T-helper 17 cell (primary cell): ENCODE data around the gene TRIM52. TPM values are rescaled to one million over a fixed set of nuclear protein-coding genes. Genes with fewer than 3 reads are reported as not detected.

ENCODE experiments used
- ATAC-seq: fragments of 150-1000 bp; cut with Tn5 transposase; 2 replicates; pipeline ENCODE4 v1.10.0; 2021; ENCODE audit warnings: mild to moderate bottlenecking, moderate library complexity
- DNase-seq, 3 donors: peaks; one replicate each; pipeline versions ENCODE4 v3.0.0 to v3.0.0-alpha.2; 2020 to 2021
- H3K9me3 ChIP-seq: one replicate; pipeline ENCODE4 v1.7.0; 2013; ENCODE audit warnings: low read length, mild to moderate bottlenecking; ENCODE audit not compliant: control insufficient read depth, poor library complexity, severe bottlenecking
- H3K27ac Mint-ChIP-seq: one replicate; pipeline ENCODE4 v1.8.0; 2022; ENCODE audit warnings: mild to moderate bottlenecking, moderate library complexity, mixed read lengths
- H3K27me3 Mint-ChIP-seq: one replicate; pipeline ENCODE4 v1.8.0; 2022; ENCODE audit warnings: mixed read lengths
- H3K36me3 Mint-ChIP-seq: one replicate; pipeline ENCODE4 v1.8.0; 2022; ENCODE audit warnings: low read depth, mixed read lengths
- H3K4me1 Mint-ChIP-seq: one replicate; pipeline ENCODE4 v1.8.0; 2022; ENCODE audit warnings: mild to moderate bottlenecking, mixed read lengths
- H3K4me3 Mint-ChIP-seq: one replicate; pipeline ENCODE4 v1.8.0; 2022; ENCODE audit warnings: mild to moderate bottlenecking, moderate library complexity, mixed read lengths
- total RNA-seq, 4 donors: library from RNA in 2 of 4; stranded (reverse) in 2 of 4; gene quantifications; one replicate each; pipeline ENCODE4 v1.2.3 and lab custom pipeline; 2022 to 2026

TRIM52 gene
- total RNA-seq, 2 donors from 2014 or later, result 32.2 to 34.6 TPM

GRCh38 chr5:181234455-181235306 is 26.3 kb downstream of the TRIM52 start:
- peaks cover 15% of the 10 kb centered on the region for H3K36me3 Mint-ChIP-seq
- H3K27ac Mint-ChIP-seq, result peak overlapping the region; percentile 78
- ATAC-seq (peak; percentile 22), DNase-seq (no peak)
- no peak overlapping the region for H3K4me3 Mint-ChIP-seq
- H3K9me3 ChIP-seq, result no peaks in the 10 kb centered on the region
- H3K4me1 Mint-ChIP-seq, result peaks cover 25% of the 10 kb centered on the region
- H3K27me3 Mint-ChIP-seq, result no peaks in the 10 kb centered on the region

- peak; percentile 10 for ATAC-seq
- DNase-seq, result no peak
- no peaks in the 10 kb centered on the region for H3K9me3 ChIP-seq
- Mint-ChIP-seq H3K27me3 (no peaks in the 10 kb centered on the region), H3K36me3 (peaks cover 17% of the 10 kb centered on the region), H3K4me1 (peaks cover 30% of the 10 kb centered on the region), H3K4me3 (no peak overlapping the region), H3K27ac (peak overlapping the region; percentile 81)
These were observed 27.0 kb downstream of the TRIM52 start for GRCh38 chr5:181233801-181234454.

GRCh38 chr5:181233088-181233800 is 27.7 kb downstream of the TRIM52 start:
- H3K4me3 Mint-ChIP-seq, result no peak overlapping the region
- H3K27ac Mint-ChIP-seq, result peak overlapping the region; percentile 81
- DNase-seq, result no peak
- H3K27me3 Mint-ChIP-seq, result no peaks in the 10 kb centered on the region
- H3K9me3 ChIP-seq, result no peaks in the 10 kb centered on the region
- peaks cover 15% of the 10 kb centered on the region for H3K36me3 Mint-ChIP-seq
- peaks cover 26% of the 10 kb centered on the region for H3K4me1 Mint-ChIP-seq
- no peak for ATAC-seq

GRCh38 chr5:181232593-181232992 is 28.4 kb downstream of the TRIM52 start:
- H3K36me3 Mint-ChIP-seq, result peaks cover 11% of the 10 kb centered on the region
- no peak for DNase-seq
- H3K4me1 Mint-ChIP-seq, result peaks cover 22% of the 10 kb centered on the region
- ATAC-seq, result no peak
- no peak overlapping the region for H3K27ac Mint-ChIP-seq
- H3K4me3 Mint-ChIP-seq, result no peak overlapping the region
- no peaks in the 10 kb centered on the region for H3K9me3 ChIP-seq
- no peaks in the 10 kb centered on the region for H3K27me3 Mint-ChIP-seq

GRCh38 chr5:181231432-181231831 is 29.5 kb downstream of the TRIM52 start:
- no peak for DNase-seq
- no peaks in the 10 kb centered on the region for H3K27me3 Mint-ChIP-seq

GRCh38 chr5:181230551-181230950 is 30.4 kb downstream of the TRIM52 start:
- no peaks in the 10 kb centered on the region for H3K9me3 ChIP-seq
- no peak overlapping the region for H3K4me3 Mint-ChIP-seq
- peaks cover 11% of the 10 kb centered on the region for H3K36me3 Mint-ChIP-seq
- peaks cover 27% of the 10 kb centered on the region for H3K4me1 Mint-ChIP-seq
- no peak overlapping the region for H3K27ac Mint-ChIP-seq
- no peak for ATAC-seq
- no peaks in the 10 kb centered on the region for H3K27me3 Mint-ChIP-seq
- DNase-seq, result no peak

More at GRCh38 chr5:181231432-181231831, 29.5 kb downstream of the TRIM52 start:
- no peak overlapping the region for H3K4me3 Mint-ChIP-seq
- no peak for ATAC-seq
- no peak overlapping the region for H3K27ac Mint-ChIP-seq
- no peaks in the 10 kb centered on the region for H3K9me3 ChIP-seq
- peaks cover 11% of the 10 kb centered on the region for H3K36me3 Mint-ChIP-seq
- peaks cover 24% of the 10 kb centered on the region for H3K4me1 Mint-ChIP-seq

- ATAC-seq (no peak), DNase-seq (no peak)
- H3K27ac Mint-ChIP-seq, result peak overlapping the region; percentile 84
- no peak overlapping the region for H3K4me3 Mint-ChIP-seq
- peaks cover 9% of the 10 kb centered on the region for H3K36me3 Mint-ChIP-seq
- peaks cover 29% of the 10 kb centered on the region for H3K4me1 Mint-ChIP-seq
- no peaks in the 10 kb centered on the region for H3K27me3 Mint-ChIP-seq
- H3K9me3 ChIP-seq, result no peaks in the 10 kb centered on the region
These were observed 30.9 kb downstream of the TRIM52 start for GRCh38 chr5:181229996-181230395.

- DNase-seq, result peak in 2 of 3 donors; percentile 38 to 45
- peaks cover 50% of the 10 kb centered on the region for H3K4me1 Mint-ChIP-seq
- peaks cover 6% of the 10 kb centered on the region for H3K36me3 Mint-ChIP-seq
- H3K27ac Mint-ChIP-seq, result peak overlapping the region; percentile 99
- H3K27me3 Mint-ChIP-seq, result peaks cover 11% of the 10 kb centered on the region
- H3K4me3 Mint-ChIP-seq, result peak overlapping the region; percentile 95
- no peaks in the 10 kb centered on the region for H3K9me3 ChIP-seq
- no peak for ATAC-seq
These were observed 36.3 kb downstream of the TRIM52 start for GRCh38 chr5:181224390-181225229.

- peaks cover 11% of the 10 kb centered on the region for H3K27me3 Mint-ChIP-seq
- H3K36me3 Mint-ChIP-seq, result peaks cover 4% of the 10 kb centered on the region
- DNase-seq, result no peak
- H3K27ac Mint-ChIP-seq, result peak overlapping the region; percentile 99
- no peaks in the 10 kb centered on the region for H3K9me3 ChIP-seq
- ATAC-seq, result peak; percentile 1
- H3K4me1 Mint-ChIP-seq, result peaks cover 46% of the 10 kb centered on the region
- peak overlapping the region; percentile 95 for H3K4me3 Mint-ChIP-seq
These were observed 37.1 kb downstream of the TRIM52 start for GRCh38 chr5:181223729-181224389.

- no peaks in the 10 kb centered on the region for H3K9me3 ChIP-seq
- ATAC-seq (peak; percentile 75), DNase-seq (peak; percentile 92 to 93 (median 93))
- Mint-ChIP-seq H3K27ac (peak within 1 kb of the TSS; percentile 99), H3K4me1 (peaks cover 49% of the 10 kb centered on the region), H3K36me3 (peaks cover 4% of the 10 kb centered on the region), H3K27me3 (peaks cover 12% of the 10 kb centered on the region), H3K4me3 (peak within 1 kb of the TSS; percentile 95)
These were observed 37.8 kb downstream of the TRIM52 start, which contains the start of gene TRIM41 for GRCh38 chr5:181223058-181223728. TRIM41 (plus strand) TSS chr5:181223281; CDS start chr5:181224000, 719 bp downstream.

GRCh38 chr5:181222630-181223057 is 38.3 kb downstream of the TRIM52 start:
- peak overlapping the region; percentile 99 for H3K27ac Mint-ChIP-seq
- H3K27me3 Mint-ChIP-seq, result peaks cover 17% of the 10 kb centered on the region
- H3K4me3 Mint-ChIP-seq, result peak overlapping the region; percentile 95
- ATAC-seq (peak; percentile 6), DNase-seq (no peak)
- H3K4me1 Mint-ChIP-seq, result peaks cover 55% of the 10 kb centered on the region
- peaks cover 4% of the 10 kb centered on the region for H3K36me3 Mint-ChIP-seq
- no peaks in the 10 kb centered on the region for H3K9me3 ChIP-seq
